ENCODE data around the gene LARGE1.

Gene LARGE1

GRCh38 chr22:33563220-33563964, 356.9 kb downstream of the LARGE1 start:
- no peak for DNase-seq (ENCODE audit: low read depth in 2 of 2)

- DNase-seq (ENCODE audit: low read depth in 2 of 2) = no peak
Measured at GRCh38 chr22:33562501-33562900, 357.8 kb downstream of the LARGE1 start.

DNA sequence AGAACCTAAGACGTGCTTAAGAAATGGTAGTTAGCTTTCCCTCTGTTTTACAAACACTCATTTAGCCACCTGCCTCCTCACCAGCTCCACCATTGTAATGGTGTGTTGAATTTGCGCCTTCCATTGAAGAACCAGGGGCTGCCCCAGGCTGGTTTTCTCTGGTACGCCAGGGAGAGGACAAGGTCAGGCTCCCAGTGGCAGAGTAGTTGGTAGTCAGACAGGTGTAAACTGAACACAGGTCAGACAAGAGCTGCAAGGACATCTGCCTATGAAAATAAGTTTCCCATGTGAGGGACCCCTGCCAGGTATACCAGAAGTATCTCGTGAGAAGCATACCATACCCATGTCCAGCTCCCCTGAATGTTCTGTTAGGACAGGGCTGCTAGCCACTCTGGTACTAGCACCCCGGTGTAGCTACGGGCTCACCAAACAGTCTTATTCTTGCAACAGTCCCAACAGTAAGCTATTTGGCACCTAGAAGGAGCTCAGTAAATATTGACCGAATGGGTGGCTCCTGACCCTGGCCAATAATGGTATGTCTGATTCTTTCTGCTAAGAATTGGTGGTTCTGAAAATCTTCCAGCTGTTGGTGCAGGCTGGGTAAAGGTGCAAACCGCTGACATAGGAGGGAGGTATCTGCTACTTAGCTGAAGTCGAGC, 359.0 kb downstream of the LARGE1 start:
- no peak for DNase-seq (ENCODE audit: low read depth in 2 of 2)

DNA sequence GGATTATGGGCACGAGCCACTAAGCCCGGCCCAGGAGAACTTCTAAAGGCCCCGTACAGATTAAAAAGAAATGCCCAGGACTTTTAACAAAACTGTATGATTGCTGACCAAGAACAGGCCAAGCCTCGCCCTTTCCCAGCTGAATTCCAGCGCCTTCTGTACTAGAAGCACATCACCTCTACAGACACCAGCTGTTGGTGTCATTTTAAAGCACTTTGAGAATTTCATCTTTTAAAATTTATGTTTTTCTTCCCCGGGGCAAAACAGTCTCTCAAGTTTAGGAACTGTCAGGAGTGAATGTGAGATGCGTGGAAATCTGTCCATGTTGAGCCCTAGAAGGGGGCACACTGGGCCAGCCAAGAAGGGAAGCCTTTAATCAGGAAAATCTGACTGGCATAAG, 362.4 kb downstream of the LARGE1 start:
- DNase-seq (ENCODE audit: low read depth in 2 of 2) = no peak

DNA sequence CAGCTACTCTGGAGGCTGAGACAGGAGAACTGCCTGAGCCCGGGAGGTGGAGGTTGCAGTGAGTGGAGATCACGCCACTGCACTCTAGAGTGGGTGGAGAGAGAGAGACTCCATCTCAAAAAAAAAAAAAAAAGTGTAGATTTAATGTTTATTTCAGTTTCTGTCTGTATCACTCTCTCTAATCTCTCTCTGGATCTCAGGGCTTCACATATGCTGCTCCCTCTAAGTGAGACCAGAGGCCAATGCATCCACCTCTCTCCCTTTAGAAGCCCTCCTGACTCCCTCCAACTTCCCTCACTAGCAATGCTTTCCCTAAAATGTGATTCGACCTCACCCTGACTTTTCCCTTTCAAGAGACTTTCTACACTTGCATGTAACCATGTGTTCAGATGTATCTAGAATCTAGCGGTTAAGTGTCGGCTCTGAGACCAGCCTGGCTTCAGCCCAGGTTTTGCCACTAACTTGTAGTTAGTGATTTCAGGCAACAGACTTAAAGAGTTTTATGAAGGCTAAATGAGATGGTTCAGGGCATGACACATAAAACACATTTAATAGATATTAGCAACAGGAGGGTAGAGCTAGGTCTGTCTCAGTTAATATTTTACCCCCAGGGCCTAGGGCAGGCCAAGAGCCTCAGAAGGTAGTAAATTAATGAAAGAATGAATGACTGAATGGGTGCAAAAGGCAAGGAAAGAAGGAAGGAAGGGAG, 364.3 kb downstream of the LARGE1 start:
- no peak for DNase-seq (ENCODE audit: low read depth in 2 of 2)

DNA sequence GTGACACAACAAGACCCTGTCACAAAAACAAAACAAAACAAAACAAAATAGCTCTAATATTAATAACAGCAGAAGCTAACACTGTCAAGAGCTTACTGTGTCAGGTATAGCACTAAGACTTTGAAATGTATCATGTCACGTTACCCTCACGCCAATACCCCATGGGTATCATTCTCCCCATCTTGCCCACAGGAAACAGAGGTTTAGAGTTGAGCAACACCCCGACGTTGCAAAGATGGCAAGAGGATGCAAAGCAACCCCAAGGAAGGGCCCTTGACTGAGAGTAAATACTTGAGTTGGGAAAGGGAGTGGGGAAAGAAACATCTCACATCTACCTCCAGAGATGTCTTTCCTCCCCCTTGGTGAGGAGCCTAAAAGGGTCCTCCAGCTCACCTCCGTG, 366.8 kb downstream of the LARGE1 start:
- no peak for DNase-seq (ENCODE audit: low read depth in 2 of 2)

DNA sequence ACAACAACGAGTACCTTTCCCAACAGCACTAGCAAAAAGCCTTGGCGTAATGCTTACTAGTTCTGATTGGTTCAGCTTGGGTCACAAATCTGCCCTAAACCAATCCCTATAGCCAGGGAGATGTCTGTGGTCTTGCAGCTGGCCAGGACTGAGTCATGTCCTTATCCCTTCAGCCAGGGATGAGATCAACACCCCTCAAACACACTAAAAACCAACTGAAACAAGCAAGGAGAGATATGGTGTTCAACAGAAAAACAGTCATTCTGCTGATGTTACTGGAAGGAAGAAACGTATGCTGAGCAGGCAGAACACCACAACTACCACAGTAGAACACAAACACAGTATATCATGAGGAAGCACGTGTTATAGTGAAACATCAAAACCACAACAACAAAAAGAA, 375.6 kb downstream of the LARGE1 start:
- DNase-seq (ENCODE audit: low read depth in 2 of 2) = no peak

- DNase-seq (ENCODE audit: low read depth in 2 of 2) = no peak
Measured at GRCh38 chr22:33542722-33543121, 377.6 kb downstream of the LARGE1 start.

- no peak for DNase-seq (ENCODE audit: low read depth in 2 of 2)
Measured at GRCh38 chr22:33542153-33542552, 378.1 kb downstream of the LARGE1 start.

GRCh38 chr22:33539902-33540751, 380.1 kb downstream of the LARGE1 start:
- no peak for DNase-seq (ENCODE audit: low read depth in 2 of 2)

GRCh38 chr22:33539202-33539901, 380.9 kb downstream of the LARGE1 start:
- no peak for DNase-seq (ENCODE audit: low read depth in 2 of 2)

GRCh38 chr22:33538277-33538885, 381.9 kb downstream of the LARGE1 start:
- DNase-seq (ENCODE audit: low read depth in 2 of 2) = no peak

- no peak for DNase-seq (ENCODE audit: low read depth in 2 of 2)
Measured at GRCh38 chr22:33537059-33537458, 383.2 kb downstream of the LARGE1 start.

- no peak for DNase-seq (ENCODE audit: low read depth in 2 of 2)
Measured at GRCh38 chr22:33535937-33536875, 384.1 kb downstream of the LARGE1 start.

DNA sequence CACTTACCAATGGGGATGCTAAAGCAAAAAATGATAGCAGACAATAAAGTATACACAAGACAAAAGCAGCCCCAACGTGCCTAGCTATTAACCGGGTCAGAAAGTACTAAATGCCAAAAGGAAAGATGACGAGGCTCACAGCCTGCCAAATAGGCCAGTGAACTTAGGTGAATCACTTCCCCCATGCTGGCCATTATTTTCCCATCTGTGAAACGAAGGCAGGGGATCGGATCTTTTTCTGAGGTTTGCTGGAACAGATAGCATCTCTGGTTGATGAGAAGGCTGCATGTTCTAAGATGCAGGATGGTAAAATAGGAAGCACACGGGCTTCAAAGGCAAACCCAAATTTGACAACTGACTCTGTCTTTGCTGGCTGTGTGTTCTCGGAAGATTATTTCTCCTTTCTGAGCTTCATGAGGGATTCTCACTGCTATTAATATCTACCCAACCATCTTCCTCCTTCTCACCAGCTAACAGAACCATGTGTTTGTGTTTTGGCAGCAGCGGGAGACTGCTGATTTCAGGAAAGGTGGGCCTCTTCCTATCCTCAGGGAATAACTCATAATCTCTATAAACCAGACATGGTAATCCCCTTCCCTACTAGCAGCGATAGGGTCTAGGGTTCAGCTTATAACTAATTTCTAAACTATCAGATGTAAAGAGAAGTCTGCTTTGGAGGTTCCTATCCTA, 390.7 kb downstream of the LARGE1 start:
- DNase-seq (ENCODE audit: low read depth in 2 of 2) = no peak

DNA sequence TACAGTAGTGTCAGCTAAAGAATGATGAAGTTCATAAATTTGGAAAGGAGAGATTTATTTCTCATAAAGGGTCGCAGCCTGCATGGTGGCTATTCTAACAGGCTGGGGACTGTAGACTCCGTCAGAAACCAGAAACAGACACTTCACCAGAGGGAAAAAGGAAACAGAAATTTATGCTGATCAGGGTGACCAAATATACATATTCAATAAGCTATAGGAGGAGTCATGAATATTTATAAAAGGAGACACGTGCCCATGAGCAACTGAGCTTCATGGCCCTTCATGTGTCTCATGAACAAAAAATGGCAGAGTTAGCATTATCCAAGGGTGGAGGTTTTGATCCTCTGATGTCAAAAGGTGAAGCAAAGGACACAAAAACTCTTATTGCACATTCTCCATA, 392.1 kb downstream of the LARGE1 start:
- DNase-seq (ENCODE audit: low read depth in 2 of 2) = no peak

- no peak for DNase-seq (ENCODE audit: low read depth in 2 of 2)
Measured at GRCh38 chr22:33526434-33527107, 393.7 kb downstream of the LARGE1 start.

- no peak for DNase-seq (ENCODE audit: low read depth in 2 of 2)
Measured at GRCh38 chr22:33524511-33525260, 395.6 kb downstream of the LARGE1 start.

Measured in fibroblast of skin of left quadriceps (primary cell).